Measurements from ENCODE around the gene ZFP42.
"Not testable (repeated sequence)": the region's sequence is repeated elsewhere in the genome, so short reads cannot be mapped to it uniquely, and the experiment has no call there.

ZFP42 gene

DNA sequence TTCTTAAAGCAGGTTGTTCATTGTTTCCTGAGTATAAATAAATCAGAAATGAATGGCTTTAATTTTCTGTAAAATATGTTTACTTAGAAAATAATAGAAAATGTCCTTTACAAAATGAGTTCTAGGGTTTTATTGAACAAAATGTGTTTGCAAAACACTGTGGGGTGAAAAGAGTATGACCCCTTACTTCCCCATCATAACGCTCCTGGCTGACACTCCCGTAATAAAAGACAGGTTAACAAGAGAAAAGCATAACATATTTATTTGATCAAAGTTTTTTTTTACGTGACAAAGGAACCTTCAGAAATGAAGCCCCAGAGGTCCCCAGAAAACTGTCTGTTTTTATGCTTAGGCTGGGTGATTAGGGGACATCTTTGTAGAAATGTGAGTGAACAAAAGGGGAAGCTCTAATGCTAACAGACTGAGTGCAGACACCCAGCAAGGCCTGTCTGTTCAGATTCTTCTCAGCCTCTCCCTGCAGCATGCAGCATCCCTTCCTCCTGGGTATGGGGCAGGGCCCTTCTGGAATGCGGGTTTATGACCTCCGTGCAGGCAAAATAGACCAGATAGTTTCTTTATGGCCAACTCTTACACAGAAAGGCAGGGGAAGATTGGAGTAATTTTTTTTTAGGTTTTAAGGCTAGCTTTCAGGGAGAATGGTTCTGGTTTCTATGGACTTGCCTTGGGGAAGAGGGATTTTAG, 26.1 kb downstream of the ZFP42 start:
- DNase-seq (ENCODE audit: low read depth in 2 of 3, low spot score in 2 of 3) = no peak

GRCh38 chr4:188023682-188024081, 28.1 kb downstream of the ZFP42 start:
- no peak for DNase-seq (ENCODE audit: low read depth in 2 of 3, low spot score in 2 of 3)

GRCh38 chr4:188025476-188025875, 29.9 kb downstream of the ZFP42 start:
- DNase-seq (ENCODE audit: low read depth in 2 of 3, low spot score in 2 of 3) = no peak

DNA sequence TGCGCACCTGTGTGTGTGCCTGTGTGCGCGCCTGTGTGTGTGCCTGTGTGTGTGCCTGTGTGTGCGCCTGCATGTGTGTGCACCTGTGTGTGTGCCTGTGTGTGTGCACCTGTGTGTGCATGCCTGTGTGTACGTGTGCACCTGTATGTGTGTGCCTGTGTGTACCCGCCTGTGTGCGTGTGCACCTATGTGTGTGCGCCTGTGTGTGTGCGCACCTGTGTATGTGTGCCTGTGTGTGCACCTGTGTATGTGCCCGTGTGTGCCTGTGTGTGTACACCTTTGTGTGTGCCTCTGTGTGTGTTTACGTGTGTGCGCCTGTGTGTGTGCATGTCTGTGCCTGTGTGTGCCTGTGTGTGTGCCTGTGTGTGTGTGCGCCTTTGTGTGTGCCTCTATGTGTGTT, 33.5 kb downstream of the ZFP42 start:
- DNase-seq (ENCODE audit: low read depth in 2 of 3, low spot score in 2 of 3) = no peak

- DNase-seq (ENCODE audit: low read depth in 2 of 3, low spot score in 2 of 3) = no peak
These were observed 34.8 kb downstream of the ZFP42 start for GRCh38 chr4:188030401-188030800.

- DNase-seq (ENCODE audit: low read depth in 2 of 3, low spot score in 2 of 3) = no peak
These were observed 36.2 kb downstream of the ZFP42 start for GRCh38 chr4:188031751-188032150.

DNA sequence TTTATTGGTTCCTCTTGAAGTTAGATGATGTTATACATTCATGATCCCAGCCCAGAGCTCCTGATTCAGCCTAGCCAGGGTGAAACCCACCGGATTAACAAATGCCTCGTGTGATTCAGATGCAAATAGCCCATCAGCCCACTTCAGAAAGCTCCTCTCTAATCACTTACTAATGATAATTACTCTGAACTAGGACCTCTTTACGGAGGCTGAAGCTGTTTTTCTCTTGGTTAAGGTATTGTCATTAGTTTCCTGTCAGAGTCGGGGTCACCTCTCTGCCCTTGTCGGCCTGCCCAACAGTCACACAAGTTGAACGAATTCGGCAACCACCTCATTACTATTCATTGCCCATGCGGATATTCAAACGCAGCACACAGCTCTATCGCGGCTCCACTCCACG, 36.6 kb downstream of the ZFP42 start:
- no peak for DNase-seq (ENCODE audit: low read depth in 2 of 3, low spot score in 2 of 3)

GRCh38 chr4:188032583-188032982, 37.0 kb downstream of the ZFP42 start:
- DNase-seq (ENCODE audit: low read depth in 2 of 3, low spot score in 2 of 3) = no peak

- DNase-seq (ENCODE audit: low read depth in 2 of 3, low spot score in 2 of 3) = no peak
These were observed 41.6 kb downstream of the ZFP42 start for GRCh38 chr4:188037003-188037713.

DNA sequence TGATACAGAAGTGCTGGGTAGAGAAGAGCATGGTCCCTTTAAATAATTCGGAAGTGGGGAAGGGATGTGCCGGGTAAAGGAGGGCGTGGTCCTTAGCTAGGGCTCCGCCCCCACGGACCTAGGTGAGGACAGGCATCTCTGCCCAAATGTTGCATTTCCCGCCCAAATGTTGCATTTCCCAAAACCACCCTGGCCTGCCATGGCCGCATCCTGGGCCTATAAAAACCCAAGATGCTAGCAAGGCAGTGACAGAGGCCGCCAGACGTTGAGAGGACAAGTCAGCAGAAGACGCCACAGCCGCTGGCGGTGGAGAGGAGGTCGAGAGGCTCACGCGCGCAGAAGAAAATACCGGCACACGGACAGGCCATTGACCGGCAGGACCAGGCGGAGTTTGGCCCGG, 46.1 kb downstream of the ZFP42 start:
- DNase-seq (ENCODE audit: low read depth in 2 of 3, low spot score in 2 of 3) = no peak

DNA sequence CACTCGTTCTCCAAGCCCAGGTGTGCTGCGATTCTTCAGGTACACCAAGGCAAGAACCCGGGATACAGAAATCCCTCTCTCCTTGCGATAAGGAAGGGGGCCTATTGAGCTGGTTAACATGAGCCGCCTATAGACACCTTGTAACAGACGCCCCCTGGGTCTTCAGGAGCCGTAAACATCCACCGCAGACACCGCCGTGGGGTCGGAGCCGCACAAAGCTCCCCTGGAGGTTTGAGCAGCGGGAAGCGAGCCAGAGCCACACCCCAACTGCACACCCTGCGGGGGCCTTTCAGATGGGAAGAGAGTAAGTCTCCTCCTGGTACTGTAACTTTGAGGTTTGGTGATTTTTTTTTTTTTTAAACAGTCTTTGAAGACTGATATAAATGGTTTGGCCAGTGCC, 46.6 kb downstream of the ZFP42 start:
- no peak for DNase-seq (ENCODE audit: low read depth in 2 of 3, low spot score in 2 of 3)

DNA sequence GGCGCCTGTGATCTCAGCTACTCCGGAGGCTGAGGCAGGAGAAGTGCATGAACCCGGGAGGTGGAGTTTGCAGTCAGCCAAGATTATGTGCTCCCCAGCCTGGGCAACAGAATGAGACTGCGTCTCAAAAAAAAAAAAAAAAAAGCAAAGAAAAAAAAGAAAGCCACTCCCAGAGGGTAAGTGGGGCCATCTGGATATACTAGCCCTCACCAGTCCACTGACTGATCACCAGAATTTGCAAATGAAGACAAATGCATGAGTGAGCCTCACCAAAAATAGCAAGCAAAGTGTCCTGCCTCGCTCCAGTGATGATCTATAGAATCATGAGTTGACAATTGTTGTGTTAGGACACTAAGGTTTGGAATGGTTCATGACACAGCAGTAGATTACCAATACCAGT, 47.6 kb downstream of the ZFP42 start:
- DNase-seq (ENCODE audit: low read depth in 2 of 3, low spot score in 2 of 3) = no peak

GRCh38 chr4:188045461-188045860, 49.9 kb downstream of the ZFP42 start:
- DNase-seq (ENCODE audit: low read depth in 2 of 3, low spot score in 2 of 3) = not testable (repeated sequence)

- DNase-seq (ENCODE audit: low read depth in 2 of 3, low spot score in 2 of 3) = no peak
These were observed 51.1 kb downstream of the ZFP42 start for GRCh38 chr4:188046657-188047056.

DNA sequence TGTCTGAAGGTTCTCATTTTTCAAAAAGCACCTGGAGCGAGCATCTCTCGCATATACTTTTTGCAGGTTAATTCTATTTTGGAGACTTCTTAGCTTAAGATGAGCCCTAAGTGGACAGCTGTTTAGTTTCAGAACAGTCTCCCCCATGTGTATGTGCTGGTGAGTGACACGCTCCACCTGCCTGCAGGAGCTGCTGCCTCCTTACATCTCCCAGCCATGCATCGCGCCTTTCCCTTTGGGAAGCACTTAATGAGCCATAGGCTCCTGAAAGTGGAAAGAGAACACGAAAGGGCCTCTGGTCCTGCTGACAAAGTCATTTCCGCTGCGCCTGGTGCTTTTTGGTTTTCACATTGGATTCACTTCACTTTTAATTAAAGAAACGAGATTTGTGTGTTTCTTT, 57.7 kb downstream of the ZFP42 start:
- no peak for DNase-seq (ENCODE audit: low read depth in 2 of 3, low spot score in 2 of 3)
